HG03139 (cell line): ENCODE measurements around the gene ADRM1.

Experiments used
- ATAC-seq: cut with Tn5 transposase; IDR thresholded peaks from one replicate; pipeline ENCODE4 v1.9.1; 2021; ENCODE audit not compliant: unreplicated experiment

The ADRM1 gene, protein sequence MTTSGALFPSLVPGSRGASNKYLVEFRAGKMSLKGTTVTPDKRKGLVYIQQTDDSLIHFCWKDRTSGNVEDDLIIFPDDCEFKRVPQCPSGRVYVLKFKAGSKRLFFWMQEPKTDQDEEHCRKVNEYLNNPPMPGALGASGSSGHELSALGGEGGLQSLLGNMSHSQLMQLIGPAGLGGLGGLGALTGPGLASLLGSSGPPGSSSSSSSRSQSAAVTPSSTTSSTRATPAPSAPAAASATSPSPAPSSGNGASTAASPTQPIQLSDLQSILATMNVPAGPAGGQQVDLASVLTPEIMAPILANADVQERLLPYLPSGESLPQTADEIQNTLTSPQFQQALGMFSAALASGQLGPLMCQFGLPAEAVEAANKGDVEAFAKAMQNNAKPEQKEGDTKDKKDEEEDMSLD

DNA sequence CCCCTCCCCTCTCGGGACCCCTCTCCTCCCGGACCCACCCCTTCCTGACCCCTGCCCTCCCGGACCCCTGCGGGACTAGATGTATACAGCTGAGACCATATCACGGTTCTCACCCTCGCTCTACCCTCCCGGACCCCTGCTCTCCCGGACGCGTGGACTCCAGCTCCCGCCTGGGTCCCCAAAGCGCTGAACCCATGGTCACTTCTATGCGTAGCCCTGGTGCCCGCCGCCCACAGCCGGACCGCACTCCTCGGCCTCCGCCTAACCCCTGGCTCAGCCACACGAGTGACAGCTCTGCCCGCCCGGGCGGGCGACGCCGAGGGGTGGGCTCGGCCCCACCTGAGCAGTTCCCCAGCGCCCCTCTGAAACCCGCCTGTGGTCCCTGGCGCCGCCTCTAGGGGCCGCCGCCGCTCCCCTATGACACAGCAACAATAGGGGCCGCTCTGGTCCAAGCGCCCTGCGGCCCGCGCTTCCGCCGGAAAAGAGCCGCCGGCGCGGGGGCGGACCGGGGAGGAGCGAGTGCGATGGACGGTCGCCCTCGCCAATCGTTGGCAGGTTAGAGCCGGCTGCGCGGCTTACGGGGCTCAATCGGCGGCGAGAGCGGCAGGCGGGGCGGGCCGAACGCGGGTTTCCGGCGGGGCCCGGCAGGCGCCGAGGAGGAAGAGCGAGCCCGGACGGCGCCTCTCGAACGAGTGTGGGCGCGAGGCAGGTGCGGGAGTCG, at the start of gene ADRM1:
TSS of gene ADRM1 (plus strand) at position 657 of the 721 bp plus-strand sequence. CDS start 572 bp downstream, outside the sequence.
- peak; percentile 80 for ATAC-seq

DNA sequence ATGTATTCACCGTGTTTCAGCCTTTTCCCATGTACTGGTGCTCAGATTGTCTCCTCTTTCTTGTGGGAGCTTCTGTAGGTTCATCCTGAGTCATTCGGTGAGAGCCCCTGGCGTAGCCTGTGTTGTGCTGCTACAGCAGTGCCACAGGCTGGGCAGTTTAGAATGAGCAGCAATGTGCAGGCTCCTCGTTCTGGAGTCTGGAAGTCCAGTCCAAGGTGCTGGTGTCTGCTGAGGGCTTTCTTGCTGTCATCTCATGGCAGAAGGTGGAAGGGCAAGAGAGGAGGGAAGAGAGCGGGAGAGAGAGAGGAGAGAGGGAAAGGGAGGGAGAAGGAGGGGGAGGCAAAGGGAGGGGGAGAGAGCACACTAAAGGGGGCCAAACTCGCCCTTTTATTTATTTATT, 49.4 kb upstream of the ADRM1 start:
- no peak for ATAC-seq

DNA sequence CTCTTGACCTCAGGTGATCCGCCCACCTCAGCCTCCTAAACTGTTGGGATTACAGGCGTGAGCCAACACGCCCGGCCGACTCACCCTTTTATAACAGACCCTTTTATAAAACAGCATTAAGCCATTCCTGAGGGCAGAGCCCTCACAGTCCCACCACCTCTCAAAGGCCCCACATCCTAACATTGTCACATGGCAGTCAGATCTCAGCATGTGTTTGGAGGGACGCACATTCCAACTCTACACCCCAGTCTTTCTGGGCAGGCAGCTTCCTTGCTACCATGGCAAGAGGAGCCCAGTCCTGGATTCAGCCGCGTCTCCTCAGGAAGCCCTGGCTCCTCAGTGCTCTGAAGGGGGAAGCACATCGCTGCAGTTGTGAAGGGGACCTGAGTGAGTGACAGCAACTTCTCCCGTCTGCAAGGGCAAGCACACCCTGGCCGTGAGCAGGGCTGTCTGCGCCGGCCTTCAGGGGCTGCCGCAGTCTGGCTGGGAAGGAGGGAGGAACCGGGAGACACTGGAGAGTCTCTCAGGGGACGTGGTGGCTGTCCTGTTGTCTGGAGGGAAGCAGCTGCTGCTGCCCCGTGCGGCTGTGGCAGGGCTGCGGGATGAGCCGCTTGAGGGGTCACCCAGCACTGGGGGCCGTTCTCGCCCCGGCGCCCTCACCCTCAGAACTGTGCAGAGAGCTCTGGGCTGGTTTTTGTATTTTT, 48.6 kb upstream of the ADRM1 start:
- no peak for ATAC-seq

DNA sequence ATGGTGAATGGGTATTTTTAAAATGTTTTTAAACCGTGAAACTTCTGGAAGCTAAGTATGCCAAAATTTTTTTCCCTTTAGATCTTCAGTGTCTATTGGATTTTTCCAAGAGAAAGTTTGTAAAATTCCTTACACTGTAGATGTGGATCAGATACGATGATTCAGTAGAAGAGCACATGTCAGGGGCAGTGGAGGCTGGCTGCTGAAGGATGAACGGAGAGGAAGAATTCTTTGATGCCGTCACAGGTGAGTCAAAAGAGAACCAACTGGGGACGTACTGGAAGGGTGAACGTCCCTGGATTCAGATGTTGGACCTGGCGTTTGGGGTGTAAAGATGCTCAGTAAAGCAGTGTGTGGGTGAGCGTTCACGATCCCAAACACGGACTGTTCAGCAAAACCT, 46.8 kb upstream of the ADRM1 start:
- no peak for ATAC-seq

DNA sequence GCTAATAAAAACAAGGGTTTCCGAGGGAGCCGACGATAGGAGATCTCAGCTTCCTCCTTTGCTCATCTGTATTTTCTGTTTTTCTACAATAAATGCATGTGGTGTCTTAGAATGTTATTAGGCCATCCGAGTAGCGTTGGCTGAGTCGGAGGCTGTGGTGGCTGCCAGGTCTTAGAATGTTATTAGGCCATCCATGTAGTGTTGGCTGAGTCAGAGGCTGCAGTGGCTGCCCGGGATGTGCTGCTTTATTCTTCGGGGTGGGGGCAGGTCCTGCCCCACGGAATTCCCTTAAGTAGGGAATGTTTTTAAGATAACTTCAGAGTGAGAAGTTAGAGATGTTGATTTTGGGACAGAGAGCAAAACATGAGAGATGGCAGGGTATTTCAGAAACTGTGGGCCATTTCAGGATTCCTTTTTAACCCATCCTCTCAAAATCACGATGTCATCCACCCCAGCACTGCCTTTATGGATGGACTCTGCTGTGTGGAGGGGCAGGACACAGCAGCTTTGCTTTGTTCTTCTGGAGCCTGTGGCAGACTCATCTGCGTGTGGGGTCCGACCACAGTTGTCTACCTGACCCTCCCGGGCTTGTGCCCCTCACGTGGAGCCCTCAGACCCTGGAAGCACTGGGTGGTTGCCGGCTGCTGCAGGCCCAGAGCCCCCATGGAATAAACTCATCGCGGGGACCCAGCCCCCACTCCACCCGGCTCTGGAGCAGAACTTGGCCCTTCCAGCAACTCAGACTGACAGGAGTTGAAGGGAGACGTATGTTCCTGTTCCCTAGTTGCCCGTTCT, 44.1 kb upstream of the ADRM1 start:
- no peak for ATAC-seq

DNA sequence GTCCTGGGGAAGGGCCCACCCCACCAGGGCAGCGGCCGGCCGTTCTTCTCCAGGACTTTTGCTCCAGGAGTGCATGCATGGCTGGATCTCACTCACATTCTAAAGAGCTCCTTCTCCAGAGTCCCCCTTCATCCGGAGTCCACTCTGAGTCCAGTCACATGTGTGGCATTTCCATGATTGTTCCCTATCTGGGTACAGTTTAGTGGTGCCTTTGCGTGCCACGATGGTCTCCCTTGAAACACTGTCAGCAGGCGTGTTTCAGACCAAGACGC, 43.6 kb upstream of the ADRM1 start:
- ATAC-seq, result no peak

DNA sequence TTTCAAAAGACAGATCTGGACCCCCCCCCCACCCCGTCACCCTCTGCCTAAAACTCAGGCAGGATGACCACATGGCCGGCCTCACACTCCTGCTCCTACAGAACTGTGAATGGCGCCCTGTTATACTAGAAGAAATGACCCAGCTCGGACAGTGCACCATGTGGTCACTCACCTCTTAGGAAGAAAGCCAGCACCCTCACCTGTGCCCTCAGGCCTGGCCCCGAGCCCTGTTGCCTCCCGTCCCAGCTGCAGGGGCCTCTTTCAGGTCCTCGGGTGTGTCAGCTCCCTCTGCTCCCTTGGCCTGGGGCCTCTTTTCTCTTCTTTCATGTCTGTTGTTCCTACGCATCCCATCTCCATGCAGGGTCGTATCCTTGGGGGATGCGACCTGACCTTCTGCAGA, 40.7 kb upstream of the ADRM1 start:
- no peak for ATAC-seq

DNA sequence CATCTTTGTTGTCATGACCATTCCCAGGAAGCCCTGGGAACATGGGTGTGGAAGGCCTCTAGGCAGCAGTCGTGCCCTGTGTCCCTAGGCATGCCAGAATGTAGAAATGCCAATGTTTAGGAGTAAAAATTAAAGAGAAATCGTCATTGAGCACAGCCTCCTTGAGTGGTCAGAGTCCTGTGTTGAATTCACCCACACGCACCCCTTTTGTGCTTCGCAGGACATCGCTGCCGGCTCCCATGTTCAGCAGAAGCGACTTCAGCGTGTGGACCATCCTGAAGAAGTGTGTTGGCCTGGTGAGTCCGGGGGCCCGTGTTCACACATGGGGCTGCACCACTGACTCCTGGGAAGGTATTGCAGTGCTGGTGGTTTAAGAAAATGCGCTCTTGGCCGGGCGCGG, 39.4 kb upstream of the ADRM1 start:
- ATAC-seq, result no peak

DNA sequence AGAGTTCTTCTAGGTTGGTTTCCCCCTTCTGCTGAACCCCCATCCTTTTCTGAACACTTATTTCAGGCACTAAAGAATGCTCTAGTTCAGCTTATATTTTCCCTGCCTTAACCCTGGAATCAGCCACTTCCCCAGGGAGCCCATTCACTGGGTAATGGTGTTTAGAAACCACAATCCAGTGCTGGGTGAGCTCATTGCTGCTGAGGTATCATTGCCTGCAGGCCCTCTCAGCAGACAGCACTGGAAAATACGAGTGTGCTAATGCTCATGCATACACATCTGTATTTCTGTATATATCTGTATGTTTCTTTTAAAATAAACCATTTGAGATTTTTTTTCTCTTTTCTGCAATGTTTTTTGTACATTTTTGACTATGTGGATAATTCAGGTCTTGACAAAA, 37.4 kb upstream of the ADRM1 start:
- no peak for ATAC-seq

DNA sequence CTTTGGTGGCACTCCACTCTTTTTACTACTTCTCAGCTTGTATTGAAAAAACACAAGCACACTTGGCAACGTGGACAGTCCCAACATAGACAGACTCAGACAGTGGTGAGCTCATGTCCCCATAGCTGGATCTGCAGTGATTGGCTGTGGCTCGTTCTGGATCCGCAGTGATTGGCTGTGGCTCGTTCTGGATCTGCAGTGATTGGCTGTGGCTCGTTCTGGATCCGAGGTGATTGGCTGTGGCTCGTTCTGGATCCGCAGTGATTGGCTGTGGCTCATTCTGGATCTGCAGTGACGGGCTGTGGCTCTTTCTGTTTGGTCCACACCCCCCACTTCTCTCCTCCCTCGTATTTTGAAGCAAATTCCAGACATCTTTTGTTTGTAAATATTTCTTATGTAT, 36.5 kb upstream of the ADRM1 start:
- ATAC-seq, result no peak

DNA sequence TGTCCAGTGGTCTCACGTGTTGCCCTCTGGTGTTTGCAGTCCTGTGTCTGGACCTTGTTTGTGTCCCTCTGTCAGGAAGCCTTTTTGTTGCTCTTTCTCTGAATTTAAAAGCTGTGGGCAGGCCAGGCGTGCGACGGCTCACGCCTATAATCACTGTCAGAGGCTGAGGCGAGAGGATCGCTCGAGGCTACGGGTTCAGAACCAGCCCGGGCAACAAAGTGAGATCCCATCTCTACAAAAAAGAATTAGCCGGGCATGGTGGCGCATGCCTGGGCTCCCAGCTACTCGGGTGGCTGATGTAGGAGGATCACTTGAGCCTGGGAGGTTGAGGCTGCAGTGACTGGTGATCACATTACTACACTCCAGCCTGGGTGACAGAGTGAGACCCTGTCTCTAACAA, 35.9 kb upstream of the ADRM1 start:
- ATAC-seq, result no peak

DNA sequence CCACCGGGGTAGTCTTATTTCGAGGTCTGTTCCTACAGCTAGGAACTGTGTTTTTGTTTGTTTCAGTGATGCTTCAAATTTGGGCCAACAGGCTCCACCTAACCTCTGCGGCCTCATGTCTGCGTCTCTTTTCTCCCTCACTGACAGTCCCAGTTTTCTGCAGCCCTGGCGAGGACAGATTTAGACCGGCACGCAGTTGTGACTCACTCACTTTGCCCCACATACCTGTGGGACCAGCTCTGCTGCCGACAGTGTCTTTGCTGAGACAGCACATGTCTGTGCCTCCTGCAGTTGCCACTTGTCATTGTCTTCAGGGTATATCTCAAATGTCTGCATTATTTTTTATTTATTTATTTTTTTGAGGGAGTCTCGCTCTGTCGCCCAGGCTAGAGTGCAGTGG, 35.3 kb upstream of the ADRM1 start:
- no peak for ATAC-seq

DNA sequence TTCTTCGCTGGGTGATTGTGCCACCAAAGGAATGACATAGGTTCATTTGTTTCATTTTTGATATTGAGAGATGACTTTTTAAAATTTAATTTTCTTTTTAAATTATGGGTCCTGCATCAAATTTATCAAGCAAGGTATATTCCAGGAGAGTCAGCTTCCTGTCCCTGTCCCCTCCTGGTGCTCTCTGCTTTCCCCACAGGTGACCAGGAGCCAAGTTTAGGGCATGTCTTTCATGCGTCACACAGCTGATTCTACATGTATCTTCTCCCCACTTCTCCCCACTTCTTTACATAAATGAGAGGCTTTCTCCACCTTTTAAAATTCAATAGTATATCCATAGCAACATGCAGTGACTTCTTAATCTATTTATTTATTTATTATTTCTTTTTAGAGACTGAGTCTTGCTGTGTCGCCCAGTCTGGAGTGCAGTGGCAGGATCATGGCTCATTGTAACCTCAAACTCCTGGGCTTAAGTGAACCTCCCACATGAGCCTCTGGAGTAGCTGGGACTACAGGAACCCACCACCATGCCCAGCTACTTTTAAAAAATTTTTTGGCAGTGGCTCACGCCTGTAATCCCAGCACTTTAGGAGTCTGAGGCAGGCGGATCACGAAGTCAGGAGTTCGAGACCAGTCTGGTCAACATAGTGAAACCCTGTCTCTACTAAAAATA, 34.4 kb upstream of the ADRM1 start:
- ATAC-seq, result no peak

DNA sequence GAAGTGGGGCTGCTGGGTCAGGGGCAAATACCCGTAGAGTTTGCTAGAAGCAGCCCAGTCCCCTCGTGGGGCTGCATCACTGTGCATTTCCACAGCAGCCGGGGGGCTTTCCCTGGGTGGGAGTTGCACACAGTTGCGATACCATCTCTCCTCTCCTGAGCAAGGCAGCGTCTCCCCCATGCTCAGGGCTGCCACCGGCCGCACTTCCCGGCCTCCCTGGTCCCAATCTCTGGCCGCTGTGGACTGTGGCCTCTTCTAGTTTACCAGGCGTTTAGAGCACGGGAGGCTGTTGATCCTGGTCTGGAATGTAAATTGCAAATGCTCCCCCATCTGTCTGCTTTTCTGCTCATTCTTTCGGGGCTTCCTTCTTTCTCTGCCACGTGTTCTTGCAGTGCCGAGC, 33.4 kb upstream of the ADRM1 start:
- no peak for ATAC-seq

DNA sequence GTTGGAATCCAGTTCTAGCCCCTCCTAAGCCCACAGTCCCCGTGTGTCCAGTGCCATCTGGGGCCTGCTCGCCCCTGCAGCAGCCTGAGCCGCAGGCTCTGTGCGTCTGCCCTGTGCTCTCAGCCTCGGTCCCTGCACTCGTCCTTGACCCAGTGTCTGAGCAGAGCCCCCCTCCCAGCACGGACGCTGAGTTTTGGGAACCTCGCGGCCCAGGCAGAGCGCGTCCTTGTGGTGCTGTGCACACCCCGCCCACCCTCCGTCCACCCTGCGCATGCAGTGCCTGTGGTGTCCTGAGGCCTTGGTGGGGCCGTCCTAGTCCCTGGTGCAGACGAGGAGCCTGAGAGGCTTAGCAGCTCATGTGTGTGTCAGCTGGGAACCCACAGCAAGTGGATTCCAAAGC, 32.9 kb upstream of the ADRM1 start:
- no peak for ATAC-seq

DNA sequence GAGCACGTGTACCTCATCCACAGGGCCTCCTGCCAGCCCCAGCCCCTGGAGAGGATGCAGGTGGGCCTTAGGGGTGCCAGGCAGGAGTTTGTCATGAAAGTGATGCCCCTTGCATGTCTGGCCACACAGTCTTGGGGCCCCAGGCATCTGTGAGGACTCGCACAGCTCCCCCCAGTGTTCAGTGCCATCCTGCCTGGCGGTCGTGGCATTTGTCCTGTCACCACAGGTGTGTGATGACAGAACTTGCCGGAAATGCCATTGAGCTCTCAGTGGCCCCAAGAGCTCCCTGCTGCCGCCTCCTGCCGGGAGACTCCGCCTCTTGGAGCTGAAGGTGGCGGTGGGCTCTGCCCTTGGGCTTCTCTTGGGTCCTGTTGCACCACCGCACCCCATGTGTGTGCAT, 30.6 kb upstream of the ADRM1 start:
- ATAC-seq, result no peak

DNA sequence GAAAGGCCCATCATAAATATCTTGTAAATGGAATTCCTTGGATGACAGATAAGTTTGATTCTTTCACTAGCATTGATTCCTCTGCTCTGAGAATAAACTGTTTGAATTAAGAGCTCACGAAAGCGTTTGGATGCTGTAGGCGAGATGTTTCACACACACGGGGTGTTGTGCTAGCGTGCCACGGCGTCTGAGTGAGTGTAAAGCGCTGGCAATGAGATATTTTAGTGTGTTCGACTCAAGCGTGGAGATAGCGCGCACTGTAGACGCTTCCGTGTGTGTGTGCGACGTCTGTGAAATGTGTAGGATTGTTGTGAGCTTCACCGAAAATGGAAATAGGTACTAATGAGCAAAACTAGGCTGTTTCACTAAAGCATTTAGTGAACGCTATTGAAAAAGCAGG, 29.4 kb upstream of the ADRM1 start:
- ATAC-seq, result no peak

DNA sequence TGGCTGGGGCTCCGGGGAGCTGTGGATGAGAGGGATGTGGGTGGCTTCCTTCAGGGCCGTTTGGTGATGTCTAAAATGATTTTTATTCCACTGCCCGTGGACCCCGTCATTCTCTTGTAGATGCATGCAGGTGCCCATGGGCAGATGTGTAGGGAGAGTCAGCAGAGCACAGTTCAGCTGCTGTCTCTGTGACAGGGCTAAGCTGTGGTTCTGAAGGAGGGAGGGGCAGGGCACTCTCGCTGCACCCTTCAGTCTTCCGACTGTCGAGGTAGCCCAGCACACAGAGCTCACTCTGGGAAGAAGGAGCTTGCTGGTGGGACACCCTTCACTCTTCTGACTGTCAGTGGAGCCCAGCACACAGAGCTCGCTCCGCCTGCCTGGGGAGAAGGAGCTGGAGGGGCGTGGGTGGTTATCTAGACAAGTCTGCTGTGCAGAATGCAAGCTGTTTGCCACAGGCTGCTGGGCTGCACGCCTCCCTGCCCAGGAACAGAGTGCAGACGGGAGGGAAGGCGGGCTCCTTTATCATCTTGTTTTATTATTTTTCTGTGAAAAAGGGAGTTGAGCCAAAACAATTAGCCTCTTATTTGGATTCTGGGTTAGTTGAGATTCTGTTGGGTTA, 28.4 kb upstream of the ADRM1 start:
- ATAC-seq, result no peak

DNA sequence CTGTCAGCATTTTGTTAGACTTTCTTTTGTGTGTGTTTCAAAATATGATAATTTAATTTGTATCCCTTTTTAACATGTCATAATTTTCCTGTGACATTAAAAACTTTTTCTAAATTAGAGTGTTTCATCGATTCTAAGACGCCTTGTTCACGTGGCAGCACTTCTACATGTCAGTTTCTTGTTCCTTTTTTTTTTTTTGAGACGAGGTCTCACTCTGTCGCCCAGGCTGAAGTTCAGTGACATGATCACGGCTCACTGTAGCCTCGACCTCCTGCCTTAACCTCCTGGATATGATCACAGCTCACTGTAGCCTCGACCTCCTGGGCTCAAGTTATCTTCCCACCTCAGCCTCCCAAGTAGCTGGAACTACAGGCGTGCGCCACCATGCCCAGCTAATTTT, 27.6 kb upstream of the ADRM1 start:
- ATAC-seq, result no peak

DNA sequence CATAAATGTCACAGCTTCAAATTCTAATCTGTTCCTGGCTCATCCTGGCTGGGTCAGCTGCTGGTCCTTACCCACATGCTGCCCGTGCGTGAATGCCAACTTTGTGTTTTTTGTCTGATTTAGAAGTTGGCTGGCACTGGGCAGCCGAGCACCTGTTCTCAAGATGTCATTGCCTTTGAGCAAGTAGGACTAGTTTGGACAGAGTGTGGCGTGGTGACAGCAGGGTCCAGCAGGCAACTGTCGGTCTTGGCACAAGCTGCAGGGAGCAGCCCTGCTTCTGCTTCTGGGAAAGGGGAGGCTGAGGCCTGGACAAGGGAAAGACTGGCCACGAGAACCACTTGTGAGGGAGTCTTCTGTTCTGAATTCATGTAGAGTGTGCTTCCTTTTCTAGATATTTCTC, 26.4 kb upstream of the ADRM1 start:
- no peak for ATAC-seq
